HL-60 (cell line): ENCODE results near the gene CPSF2.
"Not testable (repeated sequence)": the region's sequence is repeated elsewhere in the genome, so short reads cannot be mapped to it uniquely, and the experiment has no call there.

Source experiments
- DNase-seq, 2 experiments: peaks; one replicate each; pipeline ENCODE4 v3.0.0-alpha.2; 2010 to 2020; ENCODE audit warnings: low read depth in 1 of 2, low spot score in 1 of 2
- H3K27ac ChIP-seq: fragments of 250-450 bp; sonication (Bioruptor Pico); replicated peaks from 2 replicates; pipeline ENCODE4 v1.5.1; 2020; ENCODE audit warnings: mild to moderate bottlenecking, moderate library complexity
- H3K27me3 ChIP-seq: fragments of 250-450 bp; sonication (Bioruptor Pico); 2 replicates; pipeline ENCODE4 v1.5.1; 2021; ENCODE audit warnings: mild to moderate bottlenecking, moderate library complexity; ENCODE audit not compliant: insufficient read depth, poor library complexity, severe bottlenecking
- H3K4me3 ChIP-seq: replicated peaks from 2 replicates; pipeline ENCODE4 v1.5.1; 2011; ENCODE audit warnings: mild to moderate bottlenecking, control low read depth, low read length; ENCODE audit not compliant: insufficient read depth
- CTCF ChIP-seq: IDR thresholded peaks from one replicate; pipeline ENCODE4 v1.5.1; 2011; ENCODE audit warnings: low read length, control low read depth, inconsistent platforms; ENCODE audit not compliant: insufficient read depth
- GABPA ChIP-seq: IDR thresholded peaks from 2 replicates; pipeline ENCODE4 v1.6.1; 2012; ENCODE audit warnings: low read depth
- POLR2AphosphoS5 ChIP-seq: IDR thresholded peaks from 2 replicates; pipeline ENCODE4 v1.6.1; 2012; ENCODE audit warnings: low read depth
- REST ChIP-seq: IDR thresholded peaks from 2 replicates; pipeline ENCODE4 v1.6.1; 2012; ENCODE audit warnings: low read depth; ENCODE audit not compliant: insufficient replicate concordance
- SPI1 ChIP-seq: IDR thresholded peaks from 2 replicates; pipeline ENCODE4 v1.6.1; 2012; ENCODE audit warnings: low read depth, mild to moderate bottlenecking, borderline replicate concordance

The CPSF2 gene

GRCh38 chr14:92207012-92207927 is 85.5 kb downstream of the CPSF2 start:
- no peak for DNase-seq
- Histone ChIP-seq H3K27me3 (no peaks in the 10 kb centered on the region), H3K27ac (no peak overlapping the region), H3K4me3 (no peak overlapping the region)
- TF ChIP-seq GABPA, result no peak
- TF ChIP-seq REST, result no peak
- TF ChIP-seq CTCF, result no peak
- TF ChIP-seq SPI1, result no peak
- no peak for TF ChIP-seq POLR2AphosphoS5

- H3K4me3 ChIP-seq, result no peak overlapping the region
- TF ChIP-seq SPI1, result no peak
- TF ChIP-seq POLR2AphosphoS5, result no peak
- no peak for TF ChIP-seq GABPA
- no peak for TF ChIP-seq REST
- no peak for TF ChIP-seq CTCF
- DNase-seq, result no peak
These were observed 86.1 kb downstream of the CPSF2 start for GRCh38 chr14:92207928-92208265.

GRCh38 chr14:92209141-92209540 is 87.4 kb downstream of the CPSF2 start:
- DNase-seq, result no peak
- TF ChIP-seq CTCF, result no peak
- TF ChIP-seq REST, result no peak
- TF ChIP-seq SPI1, result no peak
- TF ChIP-seq GABPA, result no peak
- TF ChIP-seq POLR2AphosphoS5, result no peak
- no peak overlapping the region for H3K27ac ChIP-seq
- no peak overlapping the region for H3K4me3 ChIP-seq
- H3K27me3 ChIP-seq, result no peaks in the 10 kb centered on the region

More at GRCh38 chr14:92207928-92208265, 86.1 kb downstream of the CPSF2 start:
- Histone ChIP-seq H3K27me3 (no peaks in the 10 kb centered on the region), H3K27ac (no peak overlapping the region)

GRCh38 chr14:92213125-92213524 is 91.4 kb downstream of the CPSF2 start:
- H3K27ac ChIP-seq, H3K4me3 ChIP-seq, DNase-seq, H3K27me3 ChIP-seq: not testable (repeated sequence)
